ENCODE measurements around the gene COX6B2.

- TF ChIP-seq CTCF (IDR thresholded peaks at IDR 0.05 in 8 of 11, conservative IDR thresholded peaks at IDR 0.05 in 3 of 11) = no peak
- no peak for TF ChIP-seq POLR2AphosphoS5 (IDR thresholded peaks at IDR 0.05)
- TF ChIP-seq POLR2A (IDR thresholded peaks at IDR 0.05) = no peak
Measured at GRCh38 chr19:55384131-55384919, 29.8 kb upstream of the COX6B2 start, which contains the start of gene TMEM238.

All from spleen (tissue), 7 donors.